NOMO-1 (cell line): ENCODE measurements around the gene COLEC12.

ENCODE experiments used
- DNase-seq, 2 experiments: peaks; one replicate each; lab custom pipeline; 2025; ENCODE audit not compliant: unreplicated experiment in 2 of 2; lab: John Stamatoyannopoulos, UW

The COLEC12 gene

DNA sequence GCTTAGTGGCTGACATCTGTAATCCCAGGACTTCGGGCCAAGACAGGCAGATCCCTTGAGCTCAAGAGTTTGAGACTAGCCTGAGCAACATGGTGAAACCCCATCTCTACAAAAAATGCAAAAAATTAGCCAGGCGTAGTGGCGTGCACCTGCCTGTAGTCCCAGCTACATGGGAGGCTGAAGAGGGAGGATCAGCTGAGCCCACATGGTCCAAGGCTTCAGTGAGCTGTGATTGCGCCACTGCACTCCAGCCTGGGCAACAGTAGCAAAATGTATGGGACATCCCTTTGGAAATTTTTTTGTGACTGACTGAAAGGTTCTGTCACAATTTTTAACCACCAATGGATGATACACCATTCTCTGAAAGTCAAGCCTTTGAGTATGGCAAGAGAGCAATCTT lies 6.3 kb upstream of the COLEC12 start:
- no peak for DNase-seq

DNA sequence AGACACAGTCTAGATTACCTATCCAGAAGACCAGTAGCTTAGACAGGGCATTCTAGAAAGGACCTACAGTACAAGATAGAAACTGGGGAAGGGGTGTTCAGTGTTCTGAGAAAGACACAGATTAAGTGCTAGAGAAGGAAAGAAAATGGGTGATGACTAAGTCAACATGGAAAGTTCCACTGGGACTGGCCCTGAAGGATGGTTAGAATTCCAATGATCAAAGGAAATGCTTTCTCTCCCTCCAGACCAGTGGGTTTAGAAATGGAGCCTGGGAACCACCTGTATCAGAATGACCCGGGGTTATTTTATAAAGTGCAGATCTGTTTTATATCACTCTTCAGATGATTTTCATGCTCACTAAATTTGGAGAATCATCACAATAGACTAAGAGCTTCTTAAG lies 5.8 kb upstream of the COLEC12 start:
- no peak for DNase-seq

DNA sequence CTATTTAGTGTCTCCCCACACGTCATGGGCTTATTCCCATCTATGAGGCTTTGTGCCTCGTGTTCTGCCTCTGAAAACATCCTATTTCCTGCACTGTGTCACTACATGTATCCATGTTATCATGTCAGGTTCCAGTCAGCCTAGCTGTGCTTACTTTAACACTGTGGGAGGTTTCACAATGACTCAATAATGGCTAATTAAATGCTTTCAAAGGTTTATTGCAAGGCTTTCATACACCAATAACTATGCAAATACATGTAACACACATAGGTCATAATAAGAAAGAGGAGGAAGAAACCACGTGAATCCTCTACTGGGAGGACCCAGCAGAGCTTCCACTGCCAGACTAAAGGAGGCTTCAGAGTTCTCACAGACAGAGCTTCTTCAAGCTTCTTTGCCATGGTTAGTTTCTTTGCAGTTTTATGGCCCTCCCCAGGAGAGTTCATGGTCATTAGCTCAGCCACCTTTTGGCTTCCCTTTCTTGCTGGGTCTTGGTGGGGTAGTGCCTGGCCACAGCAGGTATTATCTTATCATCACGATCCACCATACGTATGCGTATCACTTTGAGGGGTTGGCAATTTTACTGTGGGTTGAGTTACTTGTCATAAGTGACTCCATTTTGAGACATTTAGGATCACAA lies 5.1 kb upstream of the COLEC12 start:
- DNase-seq = no peak

DNA sequence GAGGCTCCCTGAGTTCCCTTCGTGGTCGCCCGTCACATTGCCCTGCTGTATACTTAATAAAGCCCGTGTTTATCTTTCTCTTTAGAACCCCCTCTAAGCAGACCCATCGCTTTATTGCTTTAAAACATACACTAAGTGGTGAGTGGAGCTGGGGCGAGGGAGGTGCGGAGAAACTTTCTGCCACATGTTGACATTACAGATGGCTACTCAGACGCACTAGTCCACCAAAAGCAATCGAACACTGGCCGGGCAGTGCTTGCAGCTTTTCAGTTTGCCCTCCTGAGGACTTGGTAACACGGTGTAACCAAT lies 859 bp upstream of the COLEC12 start:
- DNase-seq = no peak

DNA sequence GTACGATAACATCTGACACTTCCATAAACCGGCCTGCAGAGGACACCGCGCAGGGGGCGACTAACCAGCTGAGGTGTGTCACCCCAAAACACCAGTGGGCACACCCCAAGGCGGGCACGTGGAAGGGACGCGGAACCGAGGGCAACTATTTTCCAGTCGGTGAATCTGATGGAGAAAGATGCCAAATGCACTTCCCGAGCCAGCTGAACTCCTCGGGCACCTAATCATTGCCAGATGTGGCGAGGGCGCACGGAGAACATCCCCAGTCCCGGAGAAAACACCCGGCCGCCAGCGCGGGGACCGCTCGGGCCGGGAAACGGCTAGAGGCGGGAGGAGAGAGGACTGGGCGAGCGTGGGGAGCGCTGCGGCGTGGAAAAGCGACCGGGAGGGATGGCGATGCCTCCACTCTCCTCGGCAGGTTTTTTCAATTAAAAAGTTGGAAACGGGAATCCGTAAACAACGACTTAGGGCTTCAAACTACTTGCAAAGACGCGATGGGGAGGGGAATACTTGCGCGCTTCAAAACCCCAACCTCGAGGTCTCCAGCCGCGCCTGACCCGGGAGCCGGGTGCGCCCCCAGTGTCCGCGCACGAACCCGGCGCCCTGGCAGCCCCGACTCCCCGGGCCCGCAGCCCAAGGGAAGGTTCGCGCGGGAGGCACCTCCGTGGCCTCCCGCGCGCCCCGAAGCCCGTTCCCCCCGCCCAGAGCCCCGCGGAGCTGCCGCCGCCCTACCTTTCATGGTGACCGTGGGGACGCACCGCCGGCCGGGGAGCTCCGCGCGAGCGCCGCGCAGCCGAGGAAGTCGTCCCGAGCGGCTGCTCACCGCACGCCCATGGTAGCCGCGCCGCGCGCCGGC lies 497 bp downstream of the COLEC12 start:
- no peak for DNase-seq

DNA sequence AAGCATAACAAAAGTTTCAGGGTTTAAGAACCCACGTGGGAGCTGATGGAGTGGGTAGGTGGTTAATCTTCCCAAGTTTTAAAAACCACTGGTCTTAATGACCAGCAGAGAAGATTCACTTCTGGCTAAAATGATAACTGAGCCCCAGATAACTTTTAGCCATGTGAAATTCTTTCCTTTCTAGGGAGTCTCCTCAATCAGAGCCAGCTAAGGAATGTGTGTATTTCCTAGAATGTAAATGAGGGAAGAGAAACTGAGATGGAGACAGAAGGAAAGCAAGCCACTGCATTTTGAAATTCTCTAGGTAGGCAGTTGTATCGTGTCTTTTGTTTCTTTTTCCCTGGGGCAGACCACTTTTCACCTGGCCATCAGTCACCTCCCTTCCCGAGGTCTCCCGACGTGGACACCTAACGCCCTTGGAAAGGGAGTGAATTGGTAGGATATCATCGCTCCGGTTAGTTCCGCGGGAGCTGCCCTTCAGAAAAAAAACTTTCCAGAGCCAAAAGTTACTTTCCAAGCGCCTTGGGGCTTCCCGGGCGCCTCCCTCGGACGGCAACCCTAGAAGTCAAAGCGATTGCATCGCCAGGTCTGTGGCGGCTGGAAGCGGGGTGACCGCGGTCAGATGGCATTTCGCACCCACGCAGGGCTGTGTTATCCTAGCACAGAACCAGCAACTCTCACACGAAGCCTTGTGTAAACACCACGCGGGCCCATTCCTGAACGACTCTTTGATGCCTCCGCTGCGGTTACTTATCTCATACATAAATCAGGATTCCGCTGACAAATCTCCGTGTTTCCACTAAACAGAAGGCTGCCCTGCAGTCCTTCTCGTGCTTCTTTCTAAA lies 1.3 kb downstream of the COLEC12 start:
- no peak for DNase-seq

DNA sequence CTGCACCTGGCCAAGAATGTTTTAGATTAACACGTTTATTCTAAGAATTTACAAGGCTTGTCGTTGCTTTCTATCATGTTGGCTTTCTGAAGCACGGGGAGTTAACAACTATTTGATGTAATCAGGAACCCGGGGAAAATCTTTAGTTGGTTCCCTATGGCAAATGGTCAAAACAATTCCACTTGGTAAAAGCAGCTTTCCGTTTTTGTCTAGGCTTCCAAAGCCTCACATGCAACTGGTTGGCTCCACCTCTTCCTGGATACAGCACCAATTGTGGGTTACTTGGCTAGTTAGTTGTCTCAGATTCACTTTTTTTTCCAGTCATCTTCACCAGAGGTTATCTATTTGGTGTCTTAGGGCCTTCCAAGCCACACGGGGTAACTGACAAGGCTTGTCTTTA lies 2.8 kb downstream of the COLEC12 start:
- DNase-seq = no peak

DNA sequence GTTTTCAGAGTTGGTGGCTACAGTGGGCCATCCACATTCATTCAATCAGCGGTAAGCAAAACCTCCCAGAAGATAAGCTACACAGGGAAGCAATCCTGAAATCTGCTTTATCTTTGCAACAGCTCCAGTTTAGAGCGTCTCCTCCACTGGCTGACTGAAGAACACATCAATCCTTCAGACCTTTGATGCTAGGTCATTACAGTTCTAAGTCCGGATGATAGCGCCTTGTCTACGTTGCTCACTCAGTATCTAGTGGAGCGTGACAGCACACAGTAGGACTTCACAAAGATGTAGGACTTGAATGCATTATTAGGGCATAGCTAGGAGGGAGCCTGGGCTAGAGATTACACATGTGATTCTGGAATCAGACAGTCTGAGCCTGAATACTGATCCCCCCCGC lies 5.0 kb downstream of the COLEC12 start:
- no peak for DNase-seq

DNA sequence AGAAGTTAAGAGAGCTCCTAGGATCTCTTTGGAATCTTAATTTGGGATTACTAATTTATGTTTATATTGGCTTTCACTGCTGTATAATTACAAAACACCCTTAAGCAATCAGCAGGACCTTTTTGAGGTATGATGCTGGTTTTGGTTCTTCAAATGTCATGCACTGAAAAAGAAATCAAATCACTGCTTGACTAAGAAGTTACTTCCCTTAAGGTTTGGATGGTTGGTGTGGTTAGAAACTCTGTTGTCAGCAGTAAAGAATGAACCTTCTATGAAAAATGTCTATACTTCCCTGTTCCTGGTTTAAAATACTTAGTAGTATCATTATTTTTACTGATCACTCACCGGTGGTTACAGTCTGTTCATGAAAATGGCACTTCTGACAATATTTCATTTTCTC lies 5.5 kb downstream of the COLEC12 start:
- DNase-seq = peak in 1 of 2 experiments; percentile 33

DNA sequence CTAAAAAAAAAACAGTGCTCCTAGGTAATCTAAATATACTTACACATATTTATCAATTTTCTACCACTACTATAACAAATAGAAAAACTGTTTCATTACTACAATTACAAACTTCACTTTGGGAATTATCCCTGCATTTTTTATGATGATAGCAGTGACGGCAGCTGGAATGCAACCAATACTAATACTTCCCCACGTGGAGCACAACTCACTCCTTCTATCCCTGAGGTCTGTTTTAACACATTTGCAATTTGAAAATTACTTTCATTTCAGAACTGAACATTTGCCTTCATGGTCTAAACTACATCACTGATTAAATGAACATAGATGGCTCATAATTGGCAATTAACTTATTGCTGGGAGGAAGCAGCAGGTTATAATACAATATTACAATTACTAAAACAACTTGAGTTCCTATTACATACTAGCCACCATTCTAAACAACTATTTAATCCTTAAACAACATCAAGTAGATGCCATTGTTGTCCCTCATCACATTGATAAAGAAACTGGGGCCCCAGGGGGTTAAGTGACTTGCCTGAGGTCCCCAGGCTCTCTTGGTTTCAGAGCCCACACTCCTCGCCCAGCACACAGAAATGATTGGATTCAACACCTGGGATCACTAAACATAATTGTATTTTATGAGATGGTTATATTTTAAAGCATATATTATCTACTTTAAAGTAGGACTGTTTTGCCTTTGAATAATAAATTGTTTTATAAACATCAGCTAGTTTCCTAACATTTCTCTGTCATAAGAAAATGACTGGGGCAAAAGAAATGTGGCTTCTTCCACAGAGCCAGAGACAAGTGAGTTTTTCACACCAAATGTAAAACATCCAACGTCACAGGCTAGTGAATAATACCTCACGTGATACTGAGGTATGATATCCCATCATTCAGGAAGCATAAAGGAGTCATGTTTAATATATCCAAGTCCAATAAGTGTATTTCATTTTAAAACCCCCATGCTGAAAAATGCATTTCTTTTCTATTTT lies 6.2 kb downstream of the COLEC12 start:
- DNase-seq = no peak

DNA sequence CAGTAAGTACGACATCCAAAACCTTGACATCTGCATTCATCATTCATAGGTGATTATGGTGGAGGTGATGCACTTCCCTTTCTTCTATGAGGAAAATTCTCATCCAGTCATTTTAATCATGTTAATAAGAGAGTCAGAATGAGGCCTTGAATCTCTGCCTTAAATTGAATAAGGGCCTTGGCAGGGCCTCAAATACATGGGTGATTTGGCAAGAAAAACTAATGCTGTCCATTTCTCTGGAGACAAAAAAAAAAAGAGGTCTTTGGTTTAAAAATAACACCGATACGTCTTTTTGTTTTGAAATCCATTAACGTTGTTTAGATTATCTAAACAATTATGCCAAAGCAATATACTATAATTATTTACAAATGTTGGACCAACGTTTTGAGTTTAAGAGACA lies 8.1 kb downstream of the COLEC12 start:
- DNase-seq = no peak

DNA sequence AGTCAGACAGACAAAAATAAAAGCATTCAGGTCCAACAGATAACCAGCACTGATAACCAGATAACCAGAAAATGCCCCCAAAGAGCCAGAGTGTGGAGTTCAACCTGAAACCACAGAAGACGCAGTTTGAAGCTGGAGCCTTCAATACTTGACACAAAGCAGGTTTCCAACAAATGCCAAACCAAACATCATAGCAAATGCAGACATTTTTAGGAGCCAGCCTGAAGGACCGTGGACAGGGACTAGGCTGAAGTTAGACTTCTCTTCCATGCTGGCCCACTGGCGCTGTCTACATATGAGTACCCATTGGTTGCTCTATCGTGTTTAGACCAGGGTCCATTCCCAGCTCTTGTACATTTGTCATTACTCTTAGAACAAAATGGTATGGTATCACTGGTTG lies 9.9 kb downstream of the COLEC12 start:
- DNase-seq = no peak

DNA sequence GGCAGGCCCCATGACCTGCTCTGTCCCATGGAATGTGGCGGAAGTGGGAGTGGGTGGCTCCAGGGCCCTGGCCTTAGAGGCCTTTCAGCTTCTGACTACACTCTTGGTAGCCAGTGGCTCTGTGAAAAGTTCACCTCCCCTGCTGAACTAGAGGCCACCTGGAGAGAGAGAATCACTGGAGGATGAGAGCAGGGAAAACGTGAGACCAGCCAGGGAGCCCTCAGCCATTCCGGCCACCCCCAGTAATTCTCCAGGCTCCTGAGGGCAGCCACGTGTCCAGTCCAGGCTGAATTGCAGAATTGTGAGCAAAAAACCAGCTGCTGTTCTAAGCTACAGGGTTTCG lies 10.5 kb downstream of the COLEC12 start:
- DNase-seq = no peak

DNA sequence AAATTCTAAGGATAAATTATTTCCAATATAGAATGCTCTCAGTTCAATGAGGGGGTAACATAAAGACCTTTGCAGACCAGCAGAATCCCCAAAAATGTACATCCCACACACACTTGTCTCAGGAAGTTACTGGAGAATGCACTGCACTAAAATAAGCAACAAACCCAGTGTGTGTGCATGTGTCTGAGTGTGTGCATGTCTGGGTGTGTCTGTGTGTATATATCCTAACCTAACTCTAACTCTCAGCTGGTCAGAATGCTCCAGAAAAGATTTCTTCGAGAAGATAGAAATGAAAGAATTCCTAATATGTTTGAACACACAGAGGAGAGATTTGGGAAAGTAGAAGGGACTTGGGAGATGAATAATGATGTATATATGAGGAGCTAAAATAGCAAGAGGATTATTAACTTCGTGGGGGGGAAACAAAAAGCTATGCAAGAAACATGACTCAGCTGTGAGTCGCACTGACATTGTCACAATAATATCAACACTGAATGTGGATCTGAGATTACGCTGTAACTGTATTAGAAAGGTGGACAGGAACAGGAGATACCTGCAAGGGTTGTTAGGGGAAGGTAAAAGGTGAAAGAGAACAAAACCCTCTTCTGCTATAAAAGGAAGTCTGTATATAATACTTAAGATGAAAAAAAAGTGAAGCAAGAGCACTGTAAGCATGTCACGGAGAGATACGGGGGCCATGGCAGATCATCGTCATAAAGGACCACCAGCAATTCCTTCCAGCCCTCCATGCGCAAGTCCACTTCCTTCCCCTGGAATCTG lies 11.1 kb downstream of the COLEC12 start:
- no peak for DNase-seq

DNA sequence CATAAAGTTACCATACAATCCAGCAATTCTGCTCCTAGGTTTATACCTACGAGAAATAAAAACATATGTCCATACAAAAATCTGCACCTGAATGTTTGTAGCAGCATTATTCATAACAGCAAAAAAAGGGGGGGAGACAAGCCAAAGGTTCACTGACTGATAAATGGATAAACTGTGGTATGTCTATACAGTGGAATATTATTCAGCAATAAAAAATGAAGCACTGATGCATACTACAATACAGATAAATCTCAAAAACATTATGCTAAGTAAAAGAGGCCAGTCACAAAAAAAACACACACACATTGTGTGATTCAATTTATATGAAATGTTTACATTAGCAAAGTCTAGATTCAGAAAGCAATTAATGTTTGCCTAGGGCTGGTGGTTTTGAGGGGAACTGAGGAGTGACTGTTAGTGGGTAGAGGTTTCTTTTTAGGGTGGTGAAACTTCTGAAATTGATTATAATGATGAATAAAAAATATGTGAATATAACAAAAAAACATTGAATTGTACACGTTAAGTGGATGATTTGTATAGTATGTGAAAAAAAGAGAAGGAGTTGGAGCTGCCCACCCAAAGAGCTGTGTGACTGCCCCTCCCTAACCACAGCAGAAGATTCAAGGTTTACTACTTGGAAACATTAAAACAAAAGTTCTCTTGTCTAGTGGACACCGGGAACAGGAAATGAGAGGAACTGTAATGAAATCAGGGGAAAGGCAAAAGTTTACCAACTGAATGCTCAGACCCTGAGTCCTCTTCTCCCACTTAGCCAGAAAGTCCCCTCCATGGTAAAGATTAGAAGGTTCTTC lies 13.4 kb downstream of the COLEC12 start:
- DNase-seq = no peak

DNA sequence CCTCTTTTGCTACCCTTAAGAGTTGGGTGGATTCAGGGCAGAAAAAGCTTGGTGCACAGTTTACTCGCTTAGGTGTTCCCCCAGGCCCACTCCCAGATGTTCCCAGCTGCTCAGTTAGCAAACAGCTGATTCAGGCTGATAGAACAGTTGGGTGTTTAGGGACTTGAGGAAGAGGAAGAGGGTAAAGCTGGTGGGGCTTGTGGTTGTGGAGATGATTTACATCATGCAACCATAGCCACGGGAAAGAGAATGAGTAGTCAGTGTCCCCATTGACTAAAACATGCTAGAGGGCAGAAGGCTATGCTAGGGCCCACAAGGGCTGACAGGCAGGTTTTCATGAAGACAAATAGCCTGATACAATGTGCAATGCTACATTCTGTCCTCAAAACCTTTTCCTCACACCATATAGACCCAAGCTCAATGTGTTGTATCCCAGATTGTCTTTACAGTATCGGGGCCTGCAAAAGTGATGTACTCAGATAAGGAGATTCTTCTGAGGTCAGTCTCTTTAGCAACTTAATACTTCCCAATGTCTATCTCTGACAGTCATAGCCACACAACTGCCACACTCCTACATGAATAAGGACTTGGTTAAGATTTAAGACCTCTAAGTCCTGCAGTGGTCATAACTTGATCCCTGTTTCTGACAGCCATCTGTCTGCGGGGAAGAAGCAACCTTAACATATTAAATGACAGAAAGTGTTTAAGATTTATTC lies 15.6 kb downstream of the COLEC12 start:
- peak; percentile 28 to 81 for DNase-seq

DNA sequence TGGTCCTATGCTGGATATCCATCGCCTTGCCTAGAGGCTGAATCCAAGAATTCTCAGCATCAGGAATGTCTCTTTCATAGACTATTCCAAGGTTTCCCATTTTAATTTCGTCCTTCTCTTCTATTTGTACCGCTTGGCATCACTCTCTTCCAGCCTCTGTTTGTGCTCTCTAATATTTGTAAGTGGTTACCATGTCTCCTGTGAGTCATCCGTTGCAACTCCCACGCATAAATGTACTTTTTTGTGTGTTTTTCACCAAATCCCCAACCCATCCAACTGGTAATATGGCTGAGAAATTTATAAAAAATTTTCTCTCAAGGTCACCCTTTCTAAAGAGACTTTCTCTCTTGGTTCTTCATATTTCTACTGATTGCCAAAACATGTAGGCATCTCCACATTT lies 21.8 kb downstream of the COLEC12 start:
- DNase-seq = peak in 1 of 2 experiments; percentile 10

DNA sequence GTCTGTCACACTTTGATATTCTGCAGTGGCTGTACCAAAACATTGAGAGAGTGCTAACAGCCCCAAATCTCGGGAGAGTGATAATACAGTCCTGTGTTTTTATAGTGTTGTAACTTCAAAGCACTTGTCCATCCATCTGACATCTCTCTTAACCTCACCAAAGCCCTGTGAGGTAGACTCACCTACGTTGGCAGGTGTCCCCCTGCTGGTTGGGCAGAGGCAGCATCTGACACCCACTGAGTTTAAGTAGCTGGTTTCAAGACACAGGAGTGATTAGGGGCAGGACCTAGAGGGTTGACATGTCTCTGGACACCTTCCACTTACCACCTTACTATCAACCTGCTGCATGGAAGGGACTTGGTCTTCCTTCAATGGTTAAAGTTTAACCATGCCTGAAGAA lies 22.9 kb downstream of the COLEC12 start:
- DNase-seq = no peak
